GM18508 (cell line): Measurements from ENCODE around the gene NR2C2.
A peak's percentile ranks its signal among the peaks of the same experiment; 100 is the strongest.

Experiments
- ATAC-seq: cut with Tn5 transposase; IDR thresholded peaks from one replicate; pipeline ENCODE4 v1.9.1; 2021; ENCODE audit warnings: moderate number of reproducible peaks; ENCODE audit not compliant: insufficient read depth, unreplicated experiment

NR2C2 gene

DNA sequence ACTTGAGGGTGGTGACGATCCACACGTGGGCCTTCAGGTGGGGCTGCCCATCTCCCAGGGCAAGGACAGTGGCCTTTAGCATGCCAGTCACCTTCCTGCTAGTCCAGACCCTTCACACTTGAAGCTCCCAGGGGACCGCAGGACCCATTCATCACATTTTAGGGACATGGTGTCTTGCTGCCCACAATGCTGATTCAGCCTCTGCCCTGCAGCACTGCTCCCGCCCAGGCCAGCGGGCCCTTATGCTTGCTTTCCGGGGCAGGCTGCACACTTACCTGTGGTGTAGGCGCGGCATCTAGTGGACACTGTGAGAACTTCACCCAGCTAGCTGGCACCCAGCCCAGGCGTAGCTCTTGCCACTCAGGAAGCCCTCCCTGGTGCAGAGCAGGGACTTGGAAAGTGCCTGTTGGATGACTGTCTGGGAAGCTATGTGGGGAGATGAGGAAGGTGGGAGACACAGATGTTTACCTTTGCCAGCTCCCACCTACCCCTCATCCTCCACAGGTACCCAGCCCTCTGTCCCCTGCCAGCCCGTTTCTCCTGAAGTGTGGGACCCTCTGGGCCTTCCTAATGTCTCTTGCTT lies 26.3 kb upstream of the NR2C2 start:
- no peak for ATAC-seq

DNA sequence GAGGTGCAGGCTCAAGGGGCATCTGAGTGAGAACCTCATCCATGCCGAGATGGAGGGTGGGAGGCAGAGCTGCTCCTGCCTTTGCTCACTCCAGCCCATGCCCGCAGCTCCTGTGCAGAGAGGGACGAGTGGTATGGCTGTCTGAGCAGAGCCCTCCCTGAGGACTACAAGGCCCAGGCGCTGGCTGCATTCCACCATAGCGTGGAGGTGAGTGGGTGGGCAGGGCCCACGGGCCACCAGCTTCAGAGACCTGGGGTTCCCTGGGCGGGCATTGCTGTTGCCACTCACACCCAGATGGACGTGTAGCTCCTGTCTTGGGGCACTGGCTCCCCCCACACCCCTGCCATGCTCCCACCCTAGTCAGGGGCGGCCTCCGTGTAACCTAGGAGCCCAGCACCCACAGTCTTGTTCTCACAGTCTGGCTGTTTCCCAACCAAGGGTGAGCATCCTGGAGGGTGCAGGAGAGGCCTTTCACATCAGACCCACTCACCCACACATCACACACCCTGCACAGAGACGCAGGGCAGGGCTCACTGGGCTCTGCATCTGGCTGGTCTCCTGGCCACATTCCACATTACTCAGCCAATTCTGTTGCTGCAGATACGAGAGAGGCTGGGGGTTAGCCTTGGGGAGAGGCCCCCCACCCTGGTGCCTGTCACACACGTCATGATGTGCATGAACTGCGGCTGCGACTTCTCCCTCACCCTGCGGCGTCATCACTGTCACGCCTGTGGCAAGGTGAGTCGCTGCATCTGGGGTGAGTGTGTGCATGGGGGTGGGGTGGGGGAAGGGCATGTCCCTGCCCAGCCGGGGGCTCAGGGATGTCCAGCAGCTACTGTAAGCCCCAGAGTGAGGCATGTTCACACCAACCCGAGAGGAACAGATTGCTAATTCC lies 25.3 kb upstream of the NR2C2 start:
- ATAC-seq: no peak

DNA sequence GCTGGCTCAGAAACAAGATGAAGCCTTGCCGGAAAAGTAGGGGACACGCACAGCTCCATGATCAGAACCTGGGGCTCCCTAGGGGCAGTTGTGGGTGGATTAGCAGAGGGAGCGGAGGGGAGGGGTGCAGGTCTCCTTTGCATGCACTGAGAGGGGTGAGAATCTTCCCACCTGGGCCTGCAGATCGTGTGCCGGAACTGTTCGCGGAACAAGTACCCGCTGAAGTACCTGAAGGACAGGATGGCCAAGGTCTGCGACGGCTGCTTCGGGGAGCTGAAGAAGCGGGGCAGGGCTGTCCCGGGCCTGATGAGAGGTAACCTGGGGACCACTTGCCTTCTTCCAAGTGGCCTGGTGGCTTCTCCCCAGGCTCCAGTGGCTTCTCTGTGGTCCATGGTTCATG lies 24.5 kb upstream of the NR2C2 start:
- ATAC-seq: no peak

DNA sequence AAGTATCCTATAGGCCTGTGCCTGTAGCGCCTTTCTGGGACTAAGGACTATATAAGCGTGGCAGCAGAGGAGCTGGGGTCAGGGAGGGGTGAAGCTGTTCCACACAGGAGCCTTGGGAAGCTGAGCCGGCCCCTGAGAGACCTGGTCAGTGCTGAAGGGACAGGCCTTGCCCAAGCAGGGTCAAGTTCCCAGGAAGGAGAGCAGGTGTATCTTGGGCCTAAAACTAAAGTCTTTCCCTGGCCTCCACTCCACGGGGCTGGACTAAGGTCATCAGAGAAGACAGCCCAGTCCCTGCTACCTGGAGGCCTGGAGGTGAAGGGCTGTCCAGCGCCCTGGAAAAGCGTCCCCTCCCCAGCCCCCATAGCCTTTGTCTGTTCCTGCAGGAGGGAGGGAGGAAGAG lies 23.9 kb upstream of the NR2C2 start:
- no peak for ATAC-seq

DNA sequence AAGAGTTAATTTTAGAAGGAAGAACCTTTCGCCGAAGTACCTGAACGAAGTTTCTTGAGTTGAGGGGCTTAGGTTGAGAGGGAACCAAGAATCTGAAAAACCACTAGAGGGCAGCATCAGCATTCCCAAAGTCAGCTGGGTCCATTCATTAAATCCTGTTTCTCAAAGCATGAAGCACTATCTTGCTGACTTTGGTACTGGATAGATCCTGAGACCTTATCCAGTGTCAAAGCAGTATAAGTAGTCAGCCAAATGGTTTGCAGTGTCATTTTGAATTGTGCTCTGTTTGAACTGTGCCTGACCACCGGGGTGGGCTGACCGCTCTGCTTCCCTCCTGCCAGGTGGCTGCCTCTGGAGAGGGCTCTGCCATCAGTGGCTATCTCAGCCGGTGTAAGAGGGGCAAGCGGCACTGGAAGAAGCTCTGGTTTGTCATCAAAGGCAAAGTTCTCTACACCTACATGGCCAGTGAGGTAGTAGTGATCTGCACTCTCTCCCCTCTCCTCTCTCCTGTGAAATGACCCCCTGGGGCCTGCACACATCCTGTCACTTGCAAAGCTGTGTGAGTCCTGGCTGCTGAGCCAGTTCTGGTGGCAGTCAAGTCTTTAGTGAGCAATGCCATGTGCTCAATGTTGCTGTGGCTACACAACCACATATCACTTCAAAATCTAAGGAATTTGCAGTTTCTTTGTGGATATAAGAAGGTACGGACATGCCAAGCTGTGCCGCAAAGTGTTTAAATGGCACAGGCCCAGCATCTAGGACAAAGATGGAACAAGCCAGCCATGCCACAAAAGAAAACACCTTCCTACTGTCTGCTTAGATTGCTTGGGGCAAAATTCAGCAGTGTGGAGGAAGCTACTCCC lies 21.4 kb upstream of the NR2C2 start:
- no peak for ATAC-seq

DNA sequence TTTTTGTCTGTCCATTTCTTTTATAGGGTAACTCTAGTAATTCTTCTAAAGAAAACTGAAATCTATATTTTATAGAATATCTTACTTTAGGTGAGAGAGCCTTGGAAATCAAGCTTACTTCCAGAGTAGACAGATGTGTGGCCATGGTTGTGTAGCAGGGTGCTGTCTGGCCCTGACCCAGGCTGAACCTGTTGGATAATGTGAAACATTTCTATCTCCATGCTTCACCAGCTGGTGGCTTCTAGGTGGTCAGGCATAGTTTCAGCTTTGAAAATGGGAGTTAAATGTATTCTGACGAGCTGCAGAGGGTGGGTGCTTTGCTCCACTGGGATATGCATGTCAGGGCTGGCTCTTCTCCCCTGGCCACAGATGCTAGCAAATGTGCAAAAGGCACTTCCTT lies 20.8 kb upstream of the NR2C2 start:
- no peak for ATAC-seq

DNA sequence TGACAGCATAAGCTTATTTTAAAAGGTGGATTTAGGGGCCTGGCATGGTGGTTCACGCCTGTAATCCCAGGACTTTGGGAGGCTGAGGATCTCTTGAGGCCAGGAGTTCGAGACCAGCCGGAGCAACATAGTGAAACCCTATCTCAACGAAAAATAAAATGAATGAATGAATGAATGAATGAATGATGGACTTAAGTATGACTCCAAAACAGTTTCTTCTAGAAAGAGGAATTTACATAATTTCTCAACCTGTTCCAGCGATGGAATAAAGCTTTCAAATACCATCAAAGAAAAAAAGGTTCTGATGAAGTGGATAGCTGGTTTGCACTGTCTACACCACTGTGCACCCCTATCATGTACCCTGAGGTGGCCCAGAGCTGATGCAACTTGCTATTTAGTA lies 20.1 kb upstream of the NR2C2 start:
- no peak for ATAC-seq

DNA sequence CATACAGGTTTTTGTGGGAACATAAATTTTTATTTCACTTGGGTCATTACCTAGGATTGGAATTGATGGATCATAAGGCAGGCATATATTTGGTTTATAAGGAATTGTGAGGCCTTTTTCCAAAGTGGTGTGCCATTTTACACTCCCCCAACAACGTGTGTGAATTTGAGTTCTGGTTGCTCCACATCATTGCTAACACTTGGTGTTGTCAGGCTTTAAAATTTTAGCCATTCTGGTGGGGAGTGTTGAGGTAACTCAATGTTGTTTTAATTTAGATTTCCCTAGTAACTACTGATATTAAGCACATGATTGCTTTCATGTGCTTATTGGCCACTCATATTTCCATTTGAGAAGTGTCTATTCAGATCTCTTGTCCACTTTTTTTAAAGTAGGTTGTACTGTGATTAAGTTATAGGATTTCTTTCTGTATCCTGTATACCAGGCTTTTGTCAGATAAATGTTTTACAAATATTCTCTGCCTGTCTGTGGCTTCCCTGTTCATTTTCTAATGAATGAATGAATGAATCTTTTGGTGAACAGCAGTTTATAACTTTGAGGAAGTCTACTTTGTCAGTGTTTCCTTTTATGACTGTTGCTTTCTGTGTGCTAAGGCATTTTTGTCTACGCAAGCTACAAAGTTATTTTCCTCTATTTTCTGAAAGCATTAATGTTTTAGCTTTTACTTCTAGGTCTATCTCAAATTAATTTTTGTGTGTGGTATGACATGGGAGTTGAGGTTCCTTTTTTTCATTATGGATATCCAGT lies 17.9 kb upstream of the NR2C2 start:
- no peak for ATAC-seq

DNA sequence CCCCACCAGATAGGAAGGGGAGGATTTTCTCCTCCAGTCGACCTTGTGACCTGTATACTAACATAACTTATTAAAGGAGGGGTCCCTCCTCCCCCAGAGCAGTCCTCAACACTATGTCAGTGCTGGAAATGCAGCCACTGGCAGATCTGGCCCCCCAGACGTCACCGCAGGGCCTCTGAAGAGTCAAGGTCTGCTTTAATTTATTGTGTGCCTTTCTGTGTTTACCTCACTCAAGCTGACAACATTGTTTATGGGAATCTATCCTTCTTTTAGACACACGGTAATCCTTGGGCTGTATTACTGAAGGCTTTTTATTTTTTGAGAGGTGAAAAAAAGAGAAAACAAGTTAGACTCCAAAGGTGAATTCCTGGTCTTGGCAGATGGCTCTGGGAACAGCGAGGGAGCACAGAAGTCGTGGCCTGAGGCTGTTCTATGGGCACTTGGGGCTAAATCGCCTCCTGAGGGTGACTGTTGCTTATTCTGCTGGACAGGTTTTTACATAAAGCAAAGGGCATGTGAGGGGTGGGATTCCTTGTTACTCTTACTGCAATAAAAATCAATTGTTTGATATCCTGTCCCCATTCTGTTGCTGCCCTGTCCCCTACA lies 13.5 kb upstream of the NR2C2 start:
- ATAC-seq: no peak

DNA sequence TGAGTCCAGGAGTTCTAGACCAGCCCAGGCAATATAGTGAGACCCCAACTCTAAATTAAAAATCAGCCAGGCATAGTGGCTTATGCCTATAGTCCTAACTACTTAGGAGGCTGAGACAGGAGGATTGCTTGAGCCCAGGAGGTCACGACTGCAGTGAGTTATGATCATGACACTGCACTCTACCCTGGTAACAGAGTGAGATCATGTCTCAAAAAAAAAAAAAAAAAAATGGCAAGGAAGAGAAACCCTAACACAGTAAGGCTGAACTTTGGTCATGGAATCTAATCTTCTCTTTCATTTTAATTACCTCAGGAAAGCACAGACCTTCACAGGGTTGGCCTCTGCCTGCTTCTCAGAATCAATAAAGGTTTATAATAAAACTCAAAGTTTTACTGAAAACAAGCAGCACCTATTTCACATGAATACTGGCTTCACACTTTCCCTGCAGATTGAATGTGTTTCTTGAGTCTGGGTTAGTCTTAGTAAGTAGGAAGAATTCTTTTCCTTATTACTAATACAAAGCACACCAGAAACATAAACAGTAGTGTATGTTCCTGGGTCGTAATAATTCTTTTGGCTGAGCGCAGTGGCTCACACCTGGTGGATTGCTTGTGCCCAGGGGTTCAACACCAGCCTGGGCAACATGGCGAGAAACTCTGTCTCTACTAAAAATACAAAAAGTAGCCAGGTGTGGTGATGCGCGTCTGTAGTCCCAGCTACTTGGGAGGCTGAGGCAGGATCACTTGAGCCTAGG lies 11.6 kb upstream of the NR2C2 start:
- ATAC-seq: no peak

DNA sequence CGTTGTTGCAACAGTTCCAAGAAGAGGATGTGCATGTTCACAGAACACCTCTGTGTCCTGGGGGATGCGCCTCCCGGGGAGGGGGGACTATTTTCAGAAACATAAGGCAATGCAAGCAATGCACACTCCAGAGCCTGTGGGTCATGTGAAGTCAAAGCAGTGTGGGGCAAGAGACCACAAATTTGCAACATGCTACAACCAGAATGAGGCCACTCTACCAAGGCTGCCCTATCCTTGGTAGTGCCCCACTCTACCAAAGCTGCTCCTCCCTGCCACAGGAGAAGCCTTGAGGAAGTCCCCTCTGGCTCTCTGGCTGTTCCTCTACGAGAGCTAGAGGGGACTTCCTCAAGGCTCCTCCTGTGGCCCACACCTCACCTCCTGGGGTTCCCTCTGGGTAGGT lies 8.4 kb upstream of the NR2C2 start:
- ATAC-seq: no peak

DNA sequence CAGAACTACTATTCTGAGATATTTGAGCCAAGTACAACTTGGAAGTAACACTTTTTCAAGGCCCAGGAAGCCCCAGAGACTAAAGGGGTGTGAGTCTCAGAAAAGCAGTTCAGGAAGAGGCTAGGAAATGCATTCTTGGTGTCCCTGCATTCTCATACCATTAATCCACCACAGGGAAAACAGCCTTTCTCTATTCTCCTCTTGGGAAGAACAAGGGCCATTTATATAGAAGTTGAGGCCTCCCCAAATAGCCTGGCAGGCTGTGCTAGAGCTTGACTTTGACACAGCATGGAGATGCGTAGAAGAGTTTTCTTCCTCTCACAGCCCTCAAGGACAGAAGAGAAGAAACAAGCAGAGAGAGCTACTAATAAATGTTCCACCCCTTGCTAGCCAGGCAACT lies 5.5 kb upstream of the NR2C2 start:
- no peak for ATAC-seq

DNA sequence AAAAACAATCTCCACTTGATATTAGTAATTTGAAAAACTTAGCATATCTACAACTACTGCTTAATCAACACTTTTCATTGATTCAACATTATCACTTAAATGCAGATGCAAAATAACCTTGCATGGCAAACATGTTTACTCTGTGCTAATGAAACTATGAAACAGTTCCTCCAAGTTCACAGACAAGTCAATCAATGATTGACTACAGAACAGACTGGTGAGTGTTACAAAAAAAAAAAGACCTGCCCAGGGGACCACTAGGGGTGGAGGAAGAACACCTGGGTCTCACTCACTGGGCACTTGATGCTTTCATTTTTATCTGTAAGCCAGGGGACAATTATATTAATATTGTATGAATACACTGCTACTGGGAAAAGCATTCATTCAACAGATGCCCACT lies 4.3 kb upstream of the NR2C2 start:
- ATAC-seq: peak; percentile 40

DNA sequence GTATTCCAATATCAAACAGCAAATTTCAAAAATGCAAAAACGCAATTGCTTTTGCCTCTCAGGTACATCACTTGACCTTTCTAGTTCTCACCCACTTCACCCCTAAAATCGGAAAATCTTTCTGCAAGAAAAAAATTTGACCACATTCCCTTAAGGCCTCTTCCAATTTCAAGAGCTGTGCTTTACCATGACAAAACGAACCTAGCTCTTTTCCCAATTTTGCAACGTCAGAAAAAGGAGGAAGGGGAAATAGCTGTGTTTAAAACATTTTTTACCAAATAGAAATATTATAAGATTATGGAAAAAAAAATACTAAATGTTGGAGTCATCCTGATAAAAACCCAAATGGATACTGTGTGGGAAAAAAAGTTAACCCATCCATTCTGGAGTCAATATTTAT lies 1.1 kb upstream of the NR2C2 start:
- no peak for ATAC-seq

DNA sequence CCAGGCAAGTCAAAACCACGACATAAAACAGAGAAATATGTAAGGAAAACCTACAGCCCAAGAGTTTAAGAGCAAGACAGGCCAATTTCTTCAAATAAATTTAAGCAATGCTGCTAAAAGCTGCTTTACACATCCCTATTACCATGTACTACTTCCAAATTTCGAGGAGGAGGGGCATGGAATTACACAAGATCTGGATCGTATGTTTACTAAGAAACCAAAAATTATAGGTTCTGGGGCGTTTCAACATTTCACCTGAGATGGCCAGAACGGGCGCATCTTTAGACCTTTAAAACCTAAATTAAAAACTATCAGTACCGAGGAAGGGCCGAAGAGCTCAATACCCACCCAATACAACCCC lies 664 bp upstream of the NR2C2 start:
- ATAC-seq: no peak

DNA sequence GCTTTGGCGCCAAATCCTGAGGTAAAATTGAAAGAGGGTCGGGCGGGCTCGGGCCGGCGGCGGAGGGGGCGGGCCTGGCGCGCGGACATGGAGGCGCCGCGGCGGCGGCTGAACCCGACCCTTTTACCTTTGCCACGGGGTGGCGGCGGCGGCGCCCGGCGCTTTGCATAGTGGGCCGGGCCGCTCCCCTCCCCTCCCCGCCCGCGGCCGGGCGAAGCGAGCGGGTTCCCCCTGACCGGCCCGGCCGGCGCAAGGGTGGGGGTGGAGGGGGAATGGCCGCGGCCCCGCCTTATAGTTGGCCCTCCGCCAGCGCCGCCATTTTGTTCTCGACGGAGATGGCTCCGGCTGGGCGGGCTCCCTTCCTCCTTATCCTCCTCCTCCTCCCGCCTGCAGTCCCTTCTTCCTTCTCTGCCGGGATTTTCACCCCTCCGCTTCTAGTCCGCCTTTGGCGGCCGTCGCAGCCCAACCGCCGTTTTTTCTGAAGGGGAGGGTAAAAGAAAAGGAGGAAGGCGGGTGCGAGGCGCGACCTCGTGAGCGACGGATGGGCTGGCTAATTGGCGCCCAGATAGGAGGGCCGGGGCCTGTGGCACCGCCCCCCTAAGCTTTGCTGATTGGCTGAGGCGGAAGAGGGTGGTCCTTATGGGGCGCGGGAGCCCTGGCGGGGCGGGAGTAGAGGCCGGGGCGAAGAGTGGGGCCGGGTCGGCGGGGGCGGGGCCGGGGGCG lies 664 bp downstream of the NR2C2 start:
- peak; percentile 79 for ATAC-seq

DNA sequence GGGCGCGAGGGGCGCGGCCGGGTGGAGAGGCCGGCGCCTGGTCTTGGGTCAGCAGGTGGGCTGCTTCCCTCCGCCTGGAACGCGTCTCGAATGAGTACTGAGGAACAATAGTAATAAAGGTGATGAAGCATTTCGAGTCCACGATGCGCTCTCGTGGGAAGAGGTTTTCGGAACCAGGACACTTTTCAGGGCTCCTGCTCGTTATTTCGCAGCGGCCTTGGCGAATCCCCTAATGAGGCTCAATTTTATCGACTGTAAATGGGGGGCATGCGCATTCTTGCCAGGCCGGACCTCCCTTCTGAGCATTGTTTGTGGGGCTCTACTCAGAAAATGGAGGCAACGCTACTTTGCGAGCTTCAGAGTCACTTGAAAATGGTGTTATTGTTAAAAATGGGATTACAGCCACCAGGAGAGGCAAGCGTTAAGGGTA lies 1.2 kb downstream of the NR2C2 start:
- no peak for ATAC-seq

DNA sequence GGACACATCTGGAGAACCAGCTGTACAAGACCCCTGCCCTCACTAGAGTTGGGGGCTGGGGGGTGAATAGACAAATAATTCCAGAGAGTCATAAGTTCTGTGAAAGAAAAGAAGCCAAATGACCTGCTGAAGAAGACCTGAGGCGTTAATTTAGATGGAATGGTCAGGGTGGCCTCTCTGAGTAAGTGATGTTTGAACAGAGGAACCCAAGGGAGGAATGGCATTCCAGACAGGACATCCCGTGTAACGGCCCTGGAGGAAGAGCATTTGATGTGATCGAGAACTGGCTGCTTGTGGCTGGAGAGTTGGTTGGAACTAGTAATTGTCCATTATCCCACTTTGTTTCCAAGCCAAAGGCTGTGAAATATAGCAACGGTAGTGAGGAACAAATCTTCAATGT lies 1.7 kb downstream of the NR2C2 start:
- no peak for ATAC-seq

DNA sequence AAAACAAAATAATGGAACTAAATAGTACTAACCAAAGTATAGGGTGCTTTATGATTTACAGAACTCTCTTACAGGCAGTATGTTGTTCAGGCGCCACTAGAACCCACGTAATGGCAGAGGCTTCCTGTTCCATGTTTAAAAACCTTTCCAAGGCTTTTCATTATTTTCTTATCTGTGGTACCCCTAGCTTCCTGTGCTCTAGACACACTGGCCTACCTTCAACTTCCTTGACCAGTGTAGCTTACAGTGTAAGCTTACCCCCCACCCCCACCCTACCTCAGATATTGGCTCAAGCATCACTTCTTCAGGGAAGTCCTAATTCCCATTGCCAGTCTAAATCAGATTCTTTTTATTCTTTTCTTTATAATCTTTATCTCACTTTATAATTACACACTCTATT lies 2.9 kb downstream of the NR2C2 start:
- no peak for ATAC-seq
